Stimulated activated CD8-positive, alpha-beta memory T cell treated with anti-CD3 and anti-CD28 coated beads, Interleukin-7, amount 100 ng/mL, for 1 hour (primary cell): Measurements from ENCODE around the gene FMN1.

Source experiments
- DNase-seq, 2 donors: peaks; one replicate each; pipeline ENCODE4 v3.0.0-alpha.2; 2020; ENCODE audit warnings: low read depth in 2 of 2

The FMN1 gene

GRCh38 chr15:32923176-32923575, 271.3 kb downstream of the FMN1 start:
- DNase-seq: no peak

GRCh38 chr15:32922541-32922940, 272.0 kb downstream of the FMN1 start:
- no peak for DNase-seq

- no peak for DNase-seq
Observed at GRCh38 chr15:32919749-32920414, 274.6 kb downstream of the FMN1 start.

- DNase-seq: no peak
Observed at GRCh38 chr15:32918547-32918946, 276.0 kb downstream of the FMN1 start.

GRCh38 chr15:32910839-32911238, 283.7 kb downstream of the FMN1 start:
- no peak for DNase-seq

GRCh38 chr15:32909431-32909830, 285.1 kb downstream of the FMN1 start:
- no peak for DNase-seq

GRCh38 chr15:32908872-32909271, 285.6 kb downstream of the FMN1 start:
- DNase-seq: no peak

GRCh38 chr15:32908135-32908801, 286.2 kb downstream of the FMN1 start:
- no peak for DNase-seq

GRCh38 chr15:32905481-32905880, 289.0 kb downstream of the FMN1 start:
- DNase-seq: no peak

- no peak for DNase-seq
Observed at GRCh38 chr15:32904448-32904847, 290.1 kb downstream of the FMN1 start.

- DNase-seq: no peak
Observed at GRCh38 chr15:32903591-32904290, 290.8 kb downstream of the FMN1 start.

- DNase-seq: no peak
Observed at GRCh38 chr15:32901995-32902394, 292.5 kb downstream of the FMN1 start.

- DNase-seq: no peak
Observed at GRCh38 chr15:32901192-32901591, 293.3 kb downstream of the FMN1 start.

- DNase-seq: no peak
Observed at GRCh38 chr15:32899126-32899596, 295.4 kb downstream of the FMN1 start.

- no peak for DNase-seq
Observed at GRCh38 chr15:32898414-32898813, 296.1 kb downstream of the FMN1 start.

- DNase-seq: no peak
Observed at GRCh38 chr15:32893421-32893820, 301.1 kb downstream of the FMN1 start.

GRCh38 chr15:32889214-32889613, 305.3 kb downstream of the FMN1 start:
- DNase-seq: no peak

- DNase-seq: no peak
Observed at GRCh38 chr15:32888221-32888761, 306.2 kb downstream of the FMN1 start.

GRCh38 chr15:32887090-32887489, 307.4 kb downstream of the FMN1 start:
- DNase-seq: no peak

- no peak for DNase-seq
Observed at GRCh38 chr15:32886459-32886858, 308.1 kb downstream of the FMN1 start.

- DNase-seq: no peak
Observed at GRCh38 chr15:32885713-32886112, 308.8 kb downstream of the FMN1 start.

- no peak for DNase-seq
Observed at GRCh38 chr15:32884146-32884545, 310.4 kb downstream of the FMN1 start.

- no peak for DNase-seq
Observed at GRCh38 chr15:32882955-32883354, 311.6 kb downstream of the FMN1 start.
